IMR-90 (cell line): Measurements from ENCODE around the gene SIM2. TPM values are rescaled to one million over a fixed set of nuclear protein-coding genes. Genes with fewer than 3 reads are reported as not detected.

Experiments used
- ATAC-seq: fragments of 200-7000 bp; cut with Tn5 transposase; 2 replicates; pipeline ENCODE4 v1.9.1; 2020; ENCODE audit warnings: low read depth, mild to moderate bottlenecking, moderate library complexity
- BruUV-seq: library from RNA; stranded (reverse); fragments of 400-500 nt; replicated peaks from 2 replicates; lab custom pipeline; 2021; lab: Mats Ljungman, UMichigan
- CTCF ChIA-PET: fragments of 300-600 bp; formaldehyde crosslinking; extraction: SDS; loops from one replicate; lab custom pipeline; 2021; ENCODE audit warnings: antibody characterized with exemption; lab: Yijun Ruan, JAX
- POLR2A ChIA-PET: fragments of 300-600 bp; sonication (Branson Sonifier 250); formaldehyde crosslinking; loops from one replicate; lab custom pipeline; 2022; ENCODE audit warnings: antibody characterized with exemption; ENCODE audit not compliant: unreplicated experiment; lab: Charles Lee
- DNase-seq: peaks from one replicate; pipeline ENCODE4 v3.0.0; 2013
- H2AFZ ChIP-seq: replicated peaks from 2 replicates; pipeline ENCODE3; 2013; ENCODE audit warnings: low read length, mild to moderate bottlenecking; ENCODE audit not compliant: poor library complexity
- H2AK5ac ChIP-seq: 2 replicates; pipeline ENCODE4 v1.6.1; 2013; ENCODE audit warnings: low read depth, low read length, inconsistent platforms
- H2AK9ac ChIP-seq: replicated peaks from 2 replicates; pipeline ENCODE3; 2013; ENCODE audit warnings: mild to moderate bottlenecking, low read depth, low read length, moderate library complexity; ENCODE audit not compliant: poor library complexity
- H2BK120ac ChIP-seq: 2 replicates; pipeline ENCODE4 v1.6.1; 2013; ENCODE audit warnings: low read depth, low read length, inconsistent platforms
- H2BK15ac ChIP-seq: 3 replicates; pipeline ENCODE4 v1.6.1; 2013; ENCODE audit warnings: low read depth, low read length, inconsistent platforms
- H2BK20ac ChIP-seq: 2 replicates; pipeline ENCODE4 v1.6.1; 2013; ENCODE audit warnings: low read depth, mild to moderate bottlenecking, inconsistent platforms, low read length, moderate library complexity
- H2BK5ac ChIP-seq: 2 replicates; pipeline ENCODE4 v1.6.1; 2013; ENCODE audit warnings: mild to moderate bottlenecking, low read depth, low read length, inconsistent platforms; ENCODE audit not compliant: poor library complexity, severe bottlenecking
- H3K14ac ChIP-seq: replicated peaks from 2 replicates; pipeline ENCODE4 v1.6.1; 2013; ENCODE audit warnings: low read depth, low read length, inconsistent platforms
- H3K18ac ChIP-seq: 2 replicates; pipeline ENCODE4 v1.6.1; 2013; ENCODE audit warnings: low read depth, low read length, control low read depth
- H3K23ac ChIP-seq: 2 replicates; pipeline ENCODE4 v1.6.1; 2013; ENCODE audit warnings: low read depth, low read length, inconsistent platforms
- H3K27ac ChIP-seq: 2 replicates; pipeline ENCODE4 v1.5.1; 2013; ENCODE audit warnings: mild to moderate bottlenecking, control low read depth, low read length; ENCODE audit not compliant: insufficient read depth
- H3K27me3 ChIP-seq: 2 replicates; pipeline ENCODE4 v1.6.1; 2013; ENCODE audit warnings: low read length; ENCODE audit not compliant: control insufficient read depth, insufficient read depth
- H3K36me3 ChIP-seq: 2 replicates; pipeline ENCODE4 v1.6.1; 2013; ENCODE audit warnings: low read length, mixed read lengths; ENCODE audit not compliant: control insufficient read depth, insufficient read depth
- H3K4ac ChIP-seq: 2 replicates; pipeline ENCODE4 v1.6.1; 2013; ENCODE audit warnings: low read depth, low read length, inconsistent platforms
- H3K4me1 ChIP-seq: 2 replicates; pipeline ENCODE4 v1.6.1; 2013; ENCODE audit warnings: low read length, mixed read lengths; ENCODE audit not compliant: control insufficient read depth, insufficient read depth
- H3K4me2 ChIP-seq: 2 replicates; pipeline ENCODE4 v1.6.1; 2013; ENCODE audit warnings: low read depth, mild to moderate bottlenecking, control low read depth, low read length, moderate library complexity
- H3K4me3 ChIP-seq: 2 replicates; pipeline ENCODE4 v1.5.1; 2013; ENCODE audit warnings: low read depth, mild to moderate bottlenecking, control low read depth, low read length, moderate library complexity; ENCODE audit not compliant: insufficient read depth
- H3K56ac ChIP-seq: 2 replicates; pipeline ENCODE4 v1.6.1; 2013; ENCODE audit warnings: low read length, inconsistent platforms; ENCODE audit not compliant: insufficient read depth; ENCODE audit errors: extremely low read depth
- H3K79me1 ChIP-seq, 2 experiments: 2 replicates each; pipeline ENCODE4 v1.6.1; 2013; ENCODE audit warnings: low read length in 2 of 2, inconsistent platforms in 1 of 2, low read depth in 1 of 2
- H3K9ac ChIP-seq: 2 replicates; pipeline ENCODE4 v1.6.1; 2013; ENCODE audit warnings: low read depth, low read length, control low read depth
- H3K9me1 ChIP-seq: 2 replicates; pipeline ENCODE4 v1.6.1; 2013; ENCODE audit warnings: low read length, inconsistent platforms; ENCODE audit not compliant: insufficient read depth
- H3K9me3 ChIP-seq: 2 replicates; pipeline ENCODE4 v1.6.1; 2013; ENCODE audit warnings: low read length; ENCODE audit not compliant: control insufficient read depth, insufficient read depth
- H4K20me1 ChIP-seq: 2 replicates; pipeline ENCODE4 v1.6.1; 2013; ENCODE audit warnings: low read length, inconsistent platforms; ENCODE audit not compliant: insufficient read depth
- H4K5ac ChIP-seq: 2 replicates; pipeline ENCODE4 v1.6.1; 2013; ENCODE audit warnings: mild to moderate bottlenecking, low read depth, low read length, control low read depth
- H4K8ac ChIP-seq, 2 experiments: 2 replicates each; pipeline ENCODE4 v1.6.1; 2013; ENCODE audit warnings: low read depth in 2 of 2, low read length in 2 of 2, control low read depth in 1 of 2, inconsistent platforms in 1 of 2
- H4K91ac ChIP-seq: 2 replicates; pipeline ENCODE4 v1.6.1; 2013; ENCODE audit warnings: low read depth, low read length, inconsistent platforms; ENCODE audit not compliant: insufficient read depth
- MAFK ChIP-seq: IDR thresholded peaks from 2 replicates; pipeline ENCODE4 v1.6.1; 2012; ENCODE audit warnings: low read depth, low read length, improper control_type of control experiment
- RCOR1 ChIP-seq: IDR thresholded peaks from 2 replicates; pipeline ENCODE4 v1.6.1; 2012; ENCODE audit warnings: mild to moderate bottlenecking, low read length, improper control_type of control experiment; ENCODE audit not compliant: insufficient replicate concordance
- SMC3 ChIP-seq: fragments of 150-350 bp; IDR thresholded peaks from 2 replicates; pipeline ENCODE4 v1.6.1; 2016; ENCODE audit warnings: low read depth, mild to moderate bottlenecking, antibody characterized with exemption, low read length, moderate library complexity
- WGBS, 2 experiments: methylation state at CpG; one replicate each; pipeline versions ENCODE4 v1.1.5 to v1.1.7; 2013; ENCODE audit warnings: missing lambda C conversion rate in 2 of 2; ENCODE audit not compliant: insufficient read length in 1 of 2; ENCODE audit errors: extremely low coverage in 2 of 2; 5-methylcytosine and 5-hydroxymethylcytosine counted together
- dilution Hi-C: fragments of 300-500 bp; cut with HindIII; formaldehyde crosslinking; loops from one replicate; pipeline ENCODE4 v1.14.3; 2018; ENCODE audit warnings: low sequenced_read_pairs; ENCODE audit not compliant: unreplicated experiment
- in situ Hi-C: fragments of 300-500 bp; cut with MboI; formaldehyde crosslinking; loops from 3 replicates; pipeline ENCODE4 v1.14.3; 2019; ENCODE audit warnings: low sequenced_read_pairs, inconsistent platforms, mixed read lengths
- intact Hi-C: fragments of 100-400 bp; cut with micrococcal nuclease; formaldehyde crosslinking; loops from 2 replicates; pipeline ENCODE4 v1.10.0; 2022
- polyA plus RNA-seq, 3 experiments: library from polyadenylated mRNA; depleted of rRNA; stranded (reverse); fragments of >200 nt; gene quantifications; 2 replicates each; pipeline ENCODE4 v1.2.3, GENCODE V29; 2012; ENCODE audit warnings: low replicate concordance in 1 of 3
- total RNA-seq: library from RNA; depleted of rRNA; stranded (reverse); fragments of >200 nt; gene quantifications from 2 replicates; pipeline ENCODE4 v1.2.3, GENCODE V29; 2012

The SIM2 gene
- total and polyA plus RNA-seq, 2 of the 4 experiments (the other 2 are of a cell fraction): 2.2 to 7.5 TPM

DNA sequence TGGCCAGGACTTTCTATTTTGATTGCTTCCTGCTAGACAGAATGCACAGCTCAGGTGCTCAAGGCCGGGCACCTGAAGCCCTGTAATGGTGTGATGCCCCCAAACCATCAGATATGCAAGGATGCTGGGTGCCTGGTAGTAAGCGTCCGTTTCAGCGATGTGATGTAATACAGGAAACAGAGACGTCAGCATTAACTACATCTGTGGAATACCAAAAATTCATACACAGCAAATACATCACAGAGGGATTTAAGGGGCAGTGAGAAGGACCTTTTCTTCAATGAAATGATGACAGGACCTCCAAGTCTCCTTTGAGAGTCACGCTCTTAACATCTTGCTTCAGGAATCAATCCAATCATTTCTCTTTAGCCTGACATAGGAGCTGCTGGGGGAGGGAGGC is 64.4 kb downstream of the SIM2 start:
- Histone ChIP-seq H2BK20ac (no peak overlapping the region), H4K8ac (no peak overlapping the region), H4K5ac (no peak overlapping the region), H3K36me3 (peaks cover 2% of the 10 kb centered on the region; the same call in 1 of the 2 replicates), H4K20me1 (no peaks in the 10 kb centered on the region), H3K4me1 (no peaks in the 10 kb centered on the region), H3K56ac (no peak overlapping the region), H3K9ac (no peak overlapping the region), H3K27ac (no peak overlapping the region), H2AFZ (no peak overlapping the region), H3K9me3 (no peaks in the 10 kb centered on the region), H3K27me3 (no peaks in the 10 kb centered on the region), H2BK15ac (no peak overlapping the region), H3K4ac (no peak overlapping the region), H4K91ac (no peak overlapping the region), H3K14ac (no peak overlapping the region), H3K9me1 (0 out of 2 replicates have a peak, but pooled peaks cover 3% of the 10 kb centered on the region), H2AK5ac (no peak overlapping the region), H3K4me2 (no peak overlapping the region), H3K79me1 (no peaks in the 10 kb centered on the region), H3K23ac (no peak overlapping the region), H2BK120ac (no peak overlapping the region), H3K4me3 (no peak overlapping the region), H2AK9ac (no peak overlapping the region), H2BK5ac (no peak overlapping the region), H3K18ac (no peak overlapping the region)
- TF ChIP-seq MAFK: peak; percentile 19; the same call in 1 of the 2 replicates
- TF ChIP-seq SMC3: no peak
- no peak for TF ChIP-seq RCOR1
- intact Hi-C loops: no loop called here
- ATAC-seq: no peak
- WGBS, 2 experiments: 88% methylated on average over 1 of the region's 6 CpGs; no CpG with 5 or more reads in 1 of the 2 experiments
- BruUV-seq: no TSS peak
- no peak for DNase-seq
- ChIA-PET CTCF (no interaction called here), POLR2A (no interaction called here)
- in situ Hi-C loops: no loop called here
- dilution Hi-C loops: no loop called here
